ENCODE results near the gene RNF166.

Gene RNF166

GRCh38 chr16:88655733-88656281 lies 50.4 kb downstream of the RNF166 start:
- in situ Hi-C loops (cut with HindIII; ENCODE audit: low sequenced_read_pairs): no loop called here

DNA sequence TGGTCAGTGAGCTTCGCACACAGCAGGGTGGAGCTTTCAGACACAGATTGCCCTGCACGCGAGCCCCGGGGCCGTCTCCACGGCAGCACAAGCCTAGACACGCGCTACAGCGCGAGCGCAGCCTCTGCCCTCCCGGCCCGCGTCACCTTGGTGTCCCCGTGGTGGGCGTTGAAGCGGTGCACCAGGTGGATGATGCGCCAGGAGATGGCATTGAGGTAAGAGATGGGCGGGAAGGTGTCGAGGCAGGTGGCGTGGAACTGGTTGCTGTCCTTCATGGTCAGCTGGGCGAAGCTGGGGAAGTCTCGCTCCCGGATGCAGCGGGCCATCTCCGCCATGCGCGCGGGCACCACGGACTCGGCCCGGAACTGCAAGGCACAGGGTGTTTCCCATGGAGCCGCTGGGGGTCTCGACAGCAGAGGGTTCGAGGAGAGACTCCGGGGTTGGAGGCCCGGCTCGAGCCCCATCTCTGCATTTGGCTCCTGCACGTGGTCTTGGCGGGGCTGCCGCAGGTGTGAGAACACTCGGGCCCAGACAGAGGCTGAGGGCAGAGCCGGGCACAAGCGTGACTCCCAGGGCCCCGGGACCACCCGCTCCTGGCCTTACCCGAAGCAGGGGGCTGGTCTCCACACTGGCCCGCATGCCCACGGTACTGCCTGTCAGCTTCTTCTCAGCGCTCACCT lies 51.0 kb downstream of the RNF166 start:
- in situ Hi-C loops (cut with HindIII; ENCODE audit: low sequenced_read_pairs): no loop called here

DNA sequence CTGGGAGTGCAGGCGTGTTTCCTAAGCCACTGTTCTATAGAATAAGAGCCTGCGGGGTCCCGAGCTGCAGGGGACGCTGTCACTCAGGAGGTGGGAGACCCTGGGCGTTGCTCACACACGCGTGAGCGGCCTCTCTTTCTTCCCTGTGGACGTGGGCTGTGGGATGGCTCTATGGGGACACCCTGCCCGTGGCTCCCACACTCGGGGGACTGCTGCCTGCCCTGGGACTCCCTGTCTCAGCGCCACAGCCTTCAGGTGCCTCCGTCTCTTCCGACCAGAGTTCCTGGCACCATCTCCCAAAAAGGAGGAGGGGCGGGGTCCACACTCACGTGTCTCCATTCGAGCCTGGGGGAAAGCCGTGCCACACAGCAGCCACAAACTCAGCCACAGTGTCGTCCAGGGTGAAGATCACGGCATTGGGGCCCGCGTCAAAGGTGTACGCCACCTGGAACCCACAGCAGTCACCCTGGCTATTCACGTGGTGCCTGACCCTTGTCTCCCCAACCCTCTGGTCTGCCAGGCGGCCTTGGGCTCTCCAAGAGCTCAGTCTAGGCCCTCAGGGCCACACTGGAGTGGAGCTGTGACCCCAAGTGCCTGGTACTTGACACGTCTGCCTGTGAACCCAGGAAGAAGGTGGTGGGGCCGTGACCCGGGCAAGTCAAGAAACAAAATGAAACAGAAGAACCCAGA lies 51.7 kb downstream of the RNF166 start:
- in situ Hi-C loops (cut with HindIII; ENCODE audit: low sequenced_read_pairs): no loop called here

DNA sequence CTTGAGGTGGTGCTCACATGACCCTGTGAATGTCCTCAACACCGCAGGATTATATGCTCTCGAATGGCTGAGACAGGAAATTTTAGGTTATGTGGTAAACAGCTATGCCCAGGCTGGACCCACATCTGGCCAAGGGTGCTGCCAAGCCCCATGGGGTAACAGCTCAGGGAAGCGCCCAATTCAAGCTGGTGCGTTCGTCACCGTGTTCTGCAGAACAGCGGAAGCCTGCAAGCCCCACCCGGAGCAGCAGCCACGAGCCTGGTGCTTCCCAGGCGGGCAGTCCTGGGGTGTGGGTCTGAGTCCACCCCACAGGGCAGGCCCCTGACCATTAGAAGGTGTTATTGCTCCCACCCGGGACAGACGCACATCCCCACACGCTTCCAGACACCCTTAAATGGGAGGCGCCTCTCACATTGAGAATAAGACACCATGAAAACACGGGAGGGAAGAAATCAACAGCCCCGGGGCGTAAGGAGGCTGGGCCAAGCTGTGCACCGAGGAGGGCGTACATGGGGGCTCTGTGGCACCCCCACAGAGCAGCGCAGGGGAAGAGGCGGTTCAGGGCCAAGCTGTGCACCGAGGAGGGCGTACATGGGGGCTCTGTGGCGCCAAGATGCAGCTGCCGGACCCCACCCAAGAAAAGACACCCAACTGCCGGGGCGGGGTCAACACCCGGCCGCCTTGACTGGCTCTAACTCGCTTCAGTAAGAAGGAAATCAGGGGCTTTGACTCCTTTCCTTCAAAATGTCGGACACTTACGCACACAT lies 52.4 kb downstream of the RNF166 start:
- in situ Hi-C loops (cut with HindIII; ENCODE audit: low sequenced_read_pairs): no loop called here

GRCh38 chr16:88653101-88653500 lies 53.1 kb downstream of the RNF166 start:
- in situ Hi-C loops (cut with HindIII; ENCODE audit: low sequenced_read_pairs): no loop called here

DNA sequence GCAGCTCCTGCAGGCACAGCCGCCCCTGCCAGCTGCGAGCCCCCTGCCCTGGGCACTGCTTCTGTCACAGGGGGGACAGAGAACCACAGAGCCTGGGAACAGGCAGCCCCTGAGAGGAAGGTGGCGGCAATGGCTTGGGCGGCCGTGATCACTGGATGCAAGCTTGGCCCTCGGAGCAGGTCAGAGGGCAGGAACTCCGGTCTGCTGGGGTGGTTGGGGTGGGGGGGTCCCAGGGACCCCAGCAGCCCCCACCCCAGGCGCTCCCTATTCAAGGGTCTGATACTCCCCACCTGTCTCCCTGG lies 53.5 kb downstream of the RNF166 start:
- in situ Hi-C loops (cut with HindIII; ENCODE audit: low sequenced_read_pairs): no loop called here

DNA sequence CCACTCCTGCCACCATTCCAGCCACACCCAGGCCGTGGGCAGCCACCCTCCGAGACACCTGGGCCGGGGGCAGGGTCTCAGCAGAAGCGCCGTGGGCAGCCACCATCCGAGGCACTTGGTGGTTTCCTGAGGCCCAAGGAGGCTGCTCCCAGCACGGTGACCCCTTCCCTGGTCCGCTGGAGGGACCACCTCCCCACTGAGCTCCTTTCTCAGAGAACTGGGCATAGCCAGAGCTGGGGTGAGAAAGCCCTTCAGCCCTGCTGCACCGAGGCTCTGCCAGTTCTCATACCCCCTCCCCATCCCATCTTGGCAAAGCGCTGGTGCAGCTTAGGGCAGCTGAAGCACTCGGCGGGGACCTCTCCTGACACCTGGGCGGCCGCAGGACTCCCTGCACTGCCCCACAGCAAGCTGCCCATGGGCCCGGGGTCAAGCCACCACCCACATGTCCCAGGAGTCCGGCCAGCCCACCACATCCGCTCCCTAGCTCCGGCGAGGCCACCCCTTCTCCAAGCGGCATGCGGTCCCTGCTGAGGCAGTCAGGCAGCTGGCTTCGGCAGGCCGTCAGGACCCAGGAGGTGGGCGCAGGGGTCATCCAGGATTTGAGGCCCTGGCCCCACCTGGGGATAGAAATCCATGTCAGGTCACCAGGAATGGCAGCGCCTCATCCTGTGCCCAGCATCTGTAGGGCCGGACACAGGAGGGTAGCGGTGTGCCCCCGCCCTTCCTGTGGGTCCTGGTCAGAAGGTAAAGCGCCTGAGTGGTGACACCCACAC lies 54.0 kb downstream of the RNF166 start:
- in situ Hi-C loops (cut with HindIII; ENCODE audit: low sequenced_read_pairs): no loop called here

- in situ Hi-C loops (cut with HindIII; ENCODE audit: low sequenced_read_pairs): no loop called here
Observed at GRCh38 chr16:88651276-88651988, 54.8 kb downstream of the RNF166 start.

DNA sequence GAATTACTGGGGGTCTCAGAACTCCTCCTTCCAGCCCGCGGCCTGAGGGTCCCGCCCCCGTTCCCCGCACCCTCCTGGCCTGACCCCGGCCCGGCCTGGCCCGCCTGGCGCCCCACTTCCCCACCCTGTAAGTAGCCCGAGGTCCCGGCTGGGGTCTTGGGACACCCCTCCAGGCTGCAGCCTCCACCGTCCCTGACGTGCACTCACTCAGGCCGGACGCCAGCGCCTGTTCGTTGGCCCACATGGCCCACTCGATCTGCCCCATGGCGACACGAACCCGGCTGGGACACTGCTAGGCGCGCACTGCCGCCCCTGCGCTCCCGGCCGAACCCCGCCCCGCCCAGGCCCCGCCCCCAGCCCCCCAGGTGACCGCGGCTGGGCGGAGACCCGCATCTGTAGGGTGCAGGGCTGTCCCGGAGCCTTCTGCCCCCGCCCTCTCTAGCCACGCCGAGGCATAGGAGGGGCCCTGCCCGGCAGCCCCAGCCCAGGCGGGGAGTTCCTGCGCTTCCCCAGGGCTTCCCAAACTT lies 55.4 kb downstream of the RNF166 start, which contains the start of gene CYBA:
Gene CYBA, minus strand, starts transcription at position 305 of the 527 bp plus-strand sequence. Its CDS starts 40 bp downstream, at position 265.
- in situ Hi-C loops (cut with HindIII; ENCODE audit: low sequenced_read_pairs): no loop called here

GRCh38 chr16:88649924-88650748 lies 56.1 kb downstream of the RNF166 start:
- in situ Hi-C loops (cut with HindIII; ENCODE audit: low sequenced_read_pairs): no loop called here

DNA sequence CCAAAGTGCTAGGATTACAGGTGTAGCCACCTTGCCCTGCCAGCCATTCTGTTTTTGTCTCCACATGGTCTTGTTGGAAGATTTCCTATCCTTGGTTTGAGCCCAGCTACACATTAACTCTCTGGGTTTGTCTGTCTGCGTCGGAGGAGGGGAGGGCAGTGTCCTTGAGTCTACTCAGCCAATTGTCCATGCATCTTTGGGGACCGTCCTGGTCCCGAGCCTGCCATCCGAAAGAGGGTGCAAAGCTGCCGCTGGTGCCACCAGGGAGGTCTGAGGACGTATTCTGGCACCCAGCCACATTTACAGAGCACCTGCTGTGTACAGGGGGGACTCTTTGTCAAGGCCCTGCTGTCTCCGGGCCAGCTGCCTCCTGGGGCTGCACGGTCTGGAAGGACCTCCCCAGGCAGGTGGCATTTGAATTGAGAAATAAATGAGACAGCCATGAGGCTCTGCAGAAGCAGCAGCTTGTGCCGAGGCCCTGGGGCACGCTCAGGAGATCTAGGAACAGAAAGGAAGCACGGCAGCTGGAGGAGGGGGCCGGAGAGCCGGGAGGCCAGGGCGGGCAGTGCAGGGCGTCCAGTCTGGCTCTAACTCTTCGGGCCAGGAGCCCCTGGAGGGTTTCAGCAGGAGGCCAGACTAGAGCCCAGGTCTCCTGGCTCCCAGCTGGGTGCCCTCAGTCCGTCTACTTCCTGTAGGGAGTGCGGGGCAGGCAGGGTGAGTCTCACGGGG lies 56.8 kb downstream of the RNF166 start:
- in situ Hi-C loops (cut with HindIII; ENCODE audit: low sequenced_read_pairs): no loop called here

DNA sequence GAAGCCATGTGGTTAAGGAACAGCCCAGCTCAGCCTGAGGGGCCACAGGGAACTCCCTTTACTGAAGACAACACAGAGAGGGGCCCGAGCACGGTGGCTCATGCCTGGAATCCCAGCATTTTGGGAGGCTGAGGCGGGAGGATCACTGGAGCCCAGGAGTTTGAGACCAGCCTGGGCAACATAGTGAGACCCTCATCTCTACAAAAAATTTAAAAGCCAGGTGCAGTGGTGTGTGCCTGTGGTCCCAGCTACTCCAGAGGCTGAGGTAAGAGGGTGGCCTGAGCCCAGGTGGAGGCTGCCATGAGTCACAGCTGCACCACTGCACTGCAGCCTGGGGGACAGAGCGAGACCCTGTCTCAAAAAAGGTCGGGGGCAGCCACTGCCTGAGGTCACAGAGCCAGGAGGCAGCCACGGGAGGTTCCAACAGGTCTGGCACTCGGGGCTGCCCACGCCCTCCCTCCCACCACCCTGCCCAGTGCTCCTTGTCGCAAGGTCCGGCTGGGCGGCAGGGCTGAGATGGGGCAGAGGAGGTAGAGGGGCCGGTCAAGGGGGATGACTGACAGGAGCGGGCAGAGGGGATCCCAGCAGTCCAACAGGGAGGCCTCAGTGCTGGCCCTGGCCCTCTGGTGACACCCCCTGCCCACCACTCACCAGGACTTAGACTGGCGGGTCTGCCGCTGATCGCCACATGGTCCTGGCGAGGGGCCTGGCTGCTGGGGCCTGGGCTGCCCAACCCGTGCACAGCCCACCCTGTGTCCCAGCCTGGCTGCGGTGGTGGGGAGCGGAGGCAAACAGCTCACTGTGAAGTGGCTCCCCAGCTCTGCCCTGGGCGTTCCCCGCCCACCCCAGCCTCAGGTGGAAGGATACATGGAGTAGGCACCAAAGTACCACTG lies 58.8 kb downstream of the RNF166 start:
- in situ Hi-C loops (cut with HindIII; ENCODE audit: low sequenced_read_pairs): no loop called here
